BE2C (cell line): ENCODE results near the gene CAMTA1.
A peak's percentile ranks its signal among the peaks of the same experiment; 100 is the strongest.

Experiments
- DNase-seq: peaks from one replicate; pipeline ENCODE4 v3.0.0-alpha.2; 2020
- H3K27me3 ChIP-seq: fragments of 250-450 bp; sonication (Bioruptor Pico); 2 replicates; pipeline ENCODE4 v1.5.1; 2020; ENCODE audit warnings: mild to moderate bottlenecking
- H3K36me3 ChIP-seq: fragments of 250-450 bp; sonication (Bioruptor Pico); 2 replicates; pipeline ENCODE4 v1.5.1; 2020; ENCODE audit warnings: mild to moderate bottlenecking
- H3K4me1 ChIP-seq: fragments of 250-450 bp; sonication (Bioruptor Pico); 2 replicates; pipeline ENCODE4 v1.5.1; 2020
- H3K4me3 ChIP-seq: 2 replicates; pipeline ENCODE4 v1.5.1; 2011; ENCODE audit warnings: low read depth, low read length
- H3K9me3 ChIP-seq: fragments of 250-450 bp; sonication (Bioruptor Pico); 2 replicates; pipeline ENCODE4 v1.5.1; 2020
- CTCF ChIP-seq: IDR thresholded peaks from 2 replicates; pipeline ENCODE4 v1.5.1; 2012; ENCODE audit warnings: mild to moderate bottlenecking, low read depth, low read length

The CAMTA1 gene

GRCh38 chr1:7672864-7673263 lies 887.6 kb downstream of the CAMTA1 start:
- DNase-seq, result peak; percentile 21
- TF ChIP-seq CTCF, result no peak
- no peaks in the 10 kb centered on the region for H3K27me3 ChIP-seq
- H3K9me3 ChIP-seq, result no peaks in the 10 kb centered on the region
- H3K36me3 ChIP-seq, result no peaks in the 10 kb centered on the region
- H3K4me3 ChIP-seq, result no peak overlapping the region
- peaks cover 27% of the 10 kb centered on the region for H3K4me1 ChIP-seq

GRCh38 chr1:7674972-7675371 lies 889.7 kb downstream of the CAMTA1 start:
- Histone ChIP-seq H3K4me3 (no peak overlapping the region), H3K9me3 (no peaks in the 10 kb centered on the region), H3K27me3 (no peaks in the 10 kb centered on the region), H3K36me3 (no peaks in the 10 kb centered on the region), H3K4me1 (peaks cover 14% of the 10 kb centered on the region)
- DNase-seq, result no peak
- no peak for TF ChIP-seq CTCF

GRCh38 chr1:7675431-7676273 lies 890.4 kb downstream of the CAMTA1 start:
- DNase-seq, result no peak
- no peak for TF ChIP-seq CTCF
- Histone ChIP-seq H3K4me1 (peaks cover 7% of the 10 kb centered on the region), H3K9me3 (no peaks in the 10 kb centered on the region), H3K36me3 (no peaks in the 10 kb centered on the region), H3K27me3 (no peaks in the 10 kb centered on the region), H3K4me3 (no peak overlapping the region)

GRCh38 chr1:7676274-7676945 lies 891.2 kb downstream of the CAMTA1 start:
- no peaks in the 10 kb centered on the region for H3K4me1 ChIP-seq
- H3K9me3 ChIP-seq, result no peaks in the 10 kb centered on the region
- no peak overlapping the region for H3K4me3 ChIP-seq
- no peak for TF ChIP-seq CTCF
- no peak for DNase-seq
- H3K27me3 ChIP-seq, result no peaks in the 10 kb centered on the region
- H3K36me3 ChIP-seq, result no peaks in the 10 kb centered on the region

- H3K9me3 ChIP-seq, result no peaks in the 10 kb centered on the region
- H3K4me3 ChIP-seq, result no peak overlapping the region
- H3K4me1 ChIP-seq, result no peaks in the 10 kb centered on the region
- H3K27me3 ChIP-seq, result no peaks in the 10 kb centered on the region
- H3K36me3 ChIP-seq, result no peaks in the 10 kb centered on the region
- DNase-seq, result no peak
- TF ChIP-seq CTCF, result no peak
Measured at GRCh38 chr1:7677111-7677510, 891.9 kb downstream of the CAMTA1 start.

GRCh38 chr1:7677815-7678214 lies 892.6 kb downstream of the CAMTA1 start:
- Histone ChIP-seq H3K27me3 (no peaks in the 10 kb centered on the region), H3K9me3 (no peaks in the 10 kb centered on the region), H3K4me3 (no peak overlapping the region), H3K4me1 (no peaks in the 10 kb centered on the region), H3K36me3 (no peaks in the 10 kb centered on the region)
- no peak for DNase-seq
- TF ChIP-seq CTCF, result no peak
